GM11168 (cell line): ENCODE data around the gene H1-8.
"Not testable (repeated sequence)": the region's sequence is repeated elsewhere in the genome, so short reads cannot be mapped to it uniquely, and the experiment has no call there.

ENCODE experiments used
- in situ Hi-C: fragments of 300-500 bp; cut with MboI; formaldehyde crosslinking; loops from one replicate; pipeline ENCODE4 v1.12.0; 2022; ENCODE audit warnings: low sequenced_read_pairs; ENCODE audit not compliant: unreplicated experiment

H1-8 gene

GRCh38 chr3:129514110-129514509, 28.9 kb upstream of the H1-8 start:
- in situ Hi-C loops = no loop called here

- in situ Hi-C loops = no loop called here
Observed at GRCh38 chr3:129514563-129514962, 28.4 kb upstream of the H1-8 start.

GRCh38 chr3:129515108-129515820, 27.7 kb upstream of the H1-8 start:
- in situ Hi-C loops = not testable (repeated sequence)

GRCh38 chr3:129515821-129516432, 27.0 kb upstream of the H1-8 start:
- in situ Hi-C loops = not testable (repeated sequence)

GRCh38 chr3:129517516-129517915, 25.5 kb upstream of the H1-8 start:
- in situ Hi-C loops = no loop called here

- in situ Hi-C loops = no loop called here
Observed at GRCh38 chr3:129518038-129518561, 24.9 kb upstream of the H1-8 start.

GRCh38 chr3:129518581-129518980, 24.4 kb upstream of the H1-8 start:
- in situ Hi-C loops = no loop called here

GRCh38 chr3:129519449-129519848, 23.5 kb upstream of the H1-8 start:
- in situ Hi-C loops = no loop called here

GRCh38 chr3:129519896-129520715, 22.9 kb upstream of the H1-8 start:
- in situ Hi-C loops = no loop called here

GRCh38 chr3:129520960-129521359, 22.0 kb upstream of the H1-8 start:
- in situ Hi-C loops = no loop called here

- in situ Hi-C loops = no loop called here
Observed at GRCh38 chr3:129521611-129522010, 21.4 kb upstream of the H1-8 start.

- in situ Hi-C loops = no loop called here
Observed at GRCh38 chr3:129522953-129523352, 20.0 kb upstream of the H1-8 start.

- in situ Hi-C loops = no loop called here
Observed at GRCh38 chr3:129524081-129524480, 18.9 kb upstream of the H1-8 start.

GRCh38 chr3:129525341-129525968, 17.5 kb upstream of the H1-8 start:
- in situ Hi-C loops = no loop called here

GRCh38 chr3:129526121-129526900, 16.7 kb upstream of the H1-8 start:
- in situ Hi-C loops = no loop called here

GRCh38 chr3:129527262-129527661, 15.7 kb upstream of the H1-8 start:
- in situ Hi-C loops = no loop called here

GRCh38 chr3:129528589-129529100, 14.3 kb upstream of the H1-8 start, which contains the start of gene RHO:
TSS of gene RHO (plus strand) at chr3:129528639. CDS start at chr3:129528734, 95 bp downstream.
- in situ Hi-C loops = no loop called here

- in situ Hi-C loops = no loop called here
Observed at GRCh38 chr3:129529436-129530210, 13.4 kb upstream of the H1-8 start.
